HCT116 (cell line): ENCODE measurements around the gene HERPUD1.

Source experiments
- CEBPB ChIP-seq: IDR thresholded peaks from 2 replicates; pipeline ENCODE4 v1.6.1; 2012; ENCODE audit warnings: low read depth
- POLR2A ChIP-seq: IDR thresholded peaks from 2 replicates; pipeline ENCODE4 v1.7.0; 2011; ENCODE audit warnings: borderline replicate concordance; ENCODE audit not compliant: insufficient read depth, insufficient read length; ENCODE audit errors: extremely low read depth
- SP1 ChIP-seq: IDR thresholded peaks from 2 replicates; pipeline ENCODE4 v1.6.1; 2012; ENCODE audit warnings: low read depth
- TF ChIP-seq, protein P1 (sequence below): IDR thresholded peaks from 2 replicates; pipeline ENCODE4 v1.6.1; 2011; ENCODE audit warnings: mild to moderate bottlenecking, low read length, moderate library complexity; ENCODE audit not compliant: insufficient replicate concordance; ENCODE audit errors: extremely low read depth
- TF ChIP-seq, protein P2 (sequence below), 3 experiments: fragments of 200-600 bp in 1 of 3; sonication (generic) in 1 of 3; IDR thresholded peaks in 2 of 3; conservative IDR thresholded peaks in 1 of 3; 2 replicates each; pipeline ENCODE4 v1.5.1; 2012 to 2017; ENCODE audit warnings: low read depth in 2 of 3, low read length in 2 of 3, antibody characterized with exemption in 1 of 3, borderline replicate concordance in 1 of 3, control low read depth in 1 of 3, mild to moderate bottlenecking in 1 of 3, mixed read lengths in 1 of 3, mixed run types in 1 of 3, moderate library complexity in 1 of 3; ENCODE audit not compliant: insufficient read depth in 1 of 3
- TF ChIP-seq, protein P3 (sequence below): IDR thresholded peaks from 2 replicates; pipeline ENCODE4 v1.6.1; 2012

GRCh38 chr16:56945847-56946527, 14.0 kb downstream of the HERPUD1 start:
- TF ChIP-seq, protein P1, sequence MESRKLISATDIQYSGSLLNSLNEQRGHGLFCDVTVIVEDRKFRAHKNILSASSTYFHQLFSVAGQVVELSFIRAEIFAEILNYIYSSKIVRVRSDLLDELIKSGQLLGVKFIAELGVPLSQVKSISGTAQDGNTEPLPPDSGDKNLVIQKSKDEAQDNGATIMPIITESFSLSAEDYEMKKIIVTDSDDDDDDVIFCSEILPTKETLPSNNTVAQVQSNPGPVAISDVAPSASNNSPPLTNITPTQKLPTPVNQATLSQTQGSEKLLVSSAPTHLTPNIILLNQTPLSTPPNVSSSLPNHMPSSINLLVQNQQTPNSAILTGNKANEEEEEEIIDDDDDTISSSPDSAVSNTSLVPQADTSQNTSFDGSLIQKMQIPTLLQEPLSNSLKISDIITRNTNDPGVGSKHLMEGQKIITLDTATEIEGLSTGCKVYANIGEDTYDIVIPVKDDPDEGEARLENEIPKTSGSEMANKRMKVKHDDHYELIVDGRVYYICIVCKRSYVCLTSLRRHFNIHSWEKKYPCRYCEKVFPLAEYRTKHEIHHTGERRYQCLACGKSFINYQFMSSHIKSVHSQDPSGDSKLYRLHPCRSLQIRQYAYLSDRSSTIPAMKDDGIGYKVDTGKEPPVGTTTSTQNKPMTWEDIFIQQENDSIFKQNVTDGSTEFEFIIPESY, result no peak
- TF ChIP-seq SP1 (no peak), POLR2A (no peak), CEBPB (no peak)
- TF ChIP-seq, protein P2, sequence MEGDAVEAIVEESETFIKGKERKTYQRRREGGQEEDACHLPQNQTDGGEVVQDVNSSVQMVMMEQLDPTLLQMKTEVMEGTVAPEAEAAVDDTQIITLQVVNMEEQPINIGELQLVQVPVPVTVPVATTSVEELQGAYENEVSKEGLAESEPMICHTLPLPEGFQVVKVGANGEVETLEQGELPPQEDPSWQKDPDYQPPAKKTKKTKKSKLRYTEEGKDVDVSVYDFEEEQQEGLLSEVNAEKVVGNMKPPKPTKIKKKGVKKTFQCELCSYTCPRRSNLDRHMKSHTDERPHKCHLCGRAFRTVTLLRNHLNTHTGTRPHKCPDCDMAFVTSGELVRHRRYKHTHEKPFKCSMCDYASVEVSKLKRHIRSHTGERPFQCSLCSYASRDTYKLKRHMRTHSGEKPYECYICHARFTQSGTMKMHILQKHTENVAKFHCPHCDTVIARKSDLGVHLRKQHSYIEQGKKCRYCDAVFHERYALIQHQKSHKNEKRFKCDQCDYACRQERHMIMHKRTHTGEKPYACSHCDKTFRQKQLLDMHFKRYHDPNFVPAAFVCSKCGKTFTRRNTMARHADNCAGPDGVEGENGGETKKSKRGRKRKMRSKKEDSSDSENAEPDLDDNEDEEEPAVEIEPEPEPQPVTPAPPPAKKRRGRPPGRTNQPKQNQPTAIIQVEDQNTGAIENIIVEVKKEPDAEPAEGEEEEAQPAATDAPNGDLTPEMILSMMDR (IDR thresholded peaks at IDR 0.05 in 2 of 3, conservative IDR thresholded peaks at IDR 0.05 in 1 of 3; ENCODE audit: borderline replicate concordance in 1 of 3, insufficient read depth in 1 of 3, low read depth in 2 of 3, low read length in 2 of 3), result no peak
- TF ChIP-seq, protein P3, sequence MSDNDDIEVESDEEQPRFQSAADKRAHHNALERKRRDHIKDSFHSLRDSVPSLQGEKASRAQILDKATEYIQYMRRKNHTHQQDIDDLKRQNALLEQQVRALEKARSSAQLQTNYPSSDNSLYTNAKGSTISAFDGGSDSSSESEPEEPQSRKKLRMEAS, result no peak
